SIG-M5 treated with dmso at 0.1 percent for 504 hours (cell line): ENCODE measurements around the gene THPO.
"Not testable (repeated sequence)": the region's sequence is repeated elsewhere in the genome, so short reads cannot be mapped to it uniquely, and the experiment has no call there.

Experiments
- DNase-seq: peaks from one replicate; lab custom pipeline; 2025; ENCODE audit not compliant: unreplicated experiment; lab: John Stamatoyannopoulos, UW

Gene THPO

GRCh38 chr3:184352149-184352785 lies 25.7 kb downstream of the THPO start:
- DNase-seq: no peak

- no peak for DNase-seq
These were observed 26.4 kb downstream of the THPO start for GRCh38 chr3:184351511-184352148.

GRCh38 chr3:184350618-184351017 lies 27.4 kb downstream of the THPO start:
- DNase-seq: no peak

GRCh38 chr3:184349563-184350470 lies 28.2 kb downstream of the THPO start:
- no peak for DNase-seq

- no peak for DNase-seq
These were observed 30.0 kb downstream of the THPO start for GRCh38 chr3:184348057-184348382.

GRCh38 chr3:184347321-184348056 lies 30.5 kb downstream of the THPO start:
- DNase-seq: no peak

GRCh38 chr3:184346480-184347190 lies 31.4 kb downstream of the THPO start:
- no peak for DNase-seq

- peak; percentile 82 for DNase-seq
These were observed 32.5 kb downstream of the THPO start for GRCh38 chr3:184345317-184346144.

GRCh38 chr3:184344579-184345316 lies 33.3 kb downstream of the THPO start:
- no peak for DNase-seq

- no peak for DNase-seq
These were observed 34.7 kb downstream of the THPO start for GRCh38 chr3:184343200-184343876.

GRCh38 chr3:184341925-184342324 lies 36.1 kb downstream of the THPO start:
- DNase-seq: no peak

GRCh38 chr3:184339451-184340135 lies 38.4 kb downstream of the THPO start:
- DNase-seq: not testable (repeated sequence)

GRCh38 chr3:184339001-184339400 lies 39.0 kb downstream of the THPO start:
- DNase-seq: no peak

GRCh38 chr3:184338511-184338945 lies 39.5 kb downstream of the THPO start:
- no peak for DNase-seq

- no peak for DNase-seq
These were observed 40.0 kb downstream of the THPO start for GRCh38 chr3:184337981-184338380.

GRCh38 chr3:184337399-184337714 lies 40.6 kb downstream of the THPO start, which contains the start of gene FAM131A:
Gene FAM131A, plus strand, starts transcription at chr3:184337600. Its CDS starts 31 bp downstream, at chr3:184337631.
- no peak for DNase-seq

- DNase-seq: no peak
These were observed 41.2 kb downstream of the THPO start for GRCh38 chr3:184336547-184337398.
